K562 (cell line): ENCODE results near the gene SMAD1. TPM values are rescaled to one million over a fixed set of nuclear protein-coding genes. Genes with fewer than 3 reads are reported as not detected.

Experiments used
- ATAC-seq: fragments of 200-7000 bp; cut with Tn5 transposase; 3 replicates; pipeline ENCODE4 v1.9.1; 2020; ENCODE audit warnings: moderate library complexity
- BruUV-seq: library from RNA; stranded (reverse); fragments of 400-500 nt; replicated peaks from 2 replicates; lab custom pipeline; 2021; lab: Mats Ljungman, UMichigan
- CTCF ChIA-PET: fragments of 300-600 bp; formaldehyde crosslinking; extraction: SDS; loops from one replicate; lab custom pipeline; 2021; ENCODE audit warnings: low intra/inter-chr PET ratio; lab: Yijun Ruan, JAX
- POLR2A ChIA-PET: fragments of 300-600, 350-650 bp; sonication (Branson Sonifier 250); formaldehyde crosslinking; extraction: SDS; loops from one replicate; lab custom pipeline; 2021; ENCODE audit warnings: antibody characterized with exemption, inconsistent platforms; lab: Yijun Ruan, JAX
- DNase-seq, 4 experiments: peaks; one replicate each; pipeline versions ENCODE4 v3.0.0 to v3.0.0-alpha.2; 2011 to 2018; ENCODE audit warnings: low spot score in 3 of 4, mixed read lengths in 3 of 4; ENCODE audit errors: extremely low read depth in 1 of 4
- FAIRE-seq: peaks from 2 replicates; lab custom pipeline; 2011; peaks lifted over from hg19 to GRCh38; lab: Jason Lieb, UNC
- H2AFZ ChIP-seq: 2 replicates; pipeline ENCODE4 v1.6.0; 2011; ENCODE audit warnings: low read depth, low read length, control low read depth, inconsistent platforms
- H3K27ac ChIP-seq: fragments of 200-600 bp; 3 replicates; pipeline ENCODE4 v1.8.0; 2011; ENCODE audit warnings: low read depth, mild to moderate bottlenecking, control low read depth, inconsistent platforms, low read length, moderate library complexity, mixed read lengths; ENCODE audit errors: extremely low read depth
- H3K27me3 ChIP-seq, 2 experiments: fragments of 300-600 bp in 1 of 2; 2 replicates in 1 of 2; 3 replicates in 1 of 2; pipeline versions ENCODE4 v1.6.0 to v1.8.0; 2011; ENCODE audit warnings: inconsistent platforms in 2 of 2, low read length in 2 of 2, mild to moderate bottlenecking in 1 of 2, mixed read lengths in 1 of 2, moderate library complexity in 1 of 2; ENCODE audit not compliant: control insufficient read depth in 2 of 2, insufficient read depth in 2 of 2
- H3K36me3 ChIP-seq: fragments of 300-600 bp; 3 replicates; pipeline ENCODE4 v1.8.0; 2011; ENCODE audit warnings: mild to moderate bottlenecking, low read length, inconsistent platforms; ENCODE audit not compliant: control insufficient read depth, insufficient read depth
- H3K4me1 ChIP-seq, 2 experiments: fragments of 200-600 bp in 1 of 2; replicated peaks in 1 of 2; 2 replicates in 1 of 2; 3 replicates in 1 of 2; pipeline versions ENCODE4 v1.5.1 to v1.8.0; 2011; ENCODE audit warnings: inconsistent platforms in 2 of 2, low read length in 2 of 2, mild to moderate bottlenecking in 1 of 2, mixed read lengths in 1 of 2, moderate library complexity in 1 of 2; ENCODE audit not compliant: control insufficient read depth in 2 of 2, insufficient read depth in 2 of 2
- H3K4me2 ChIP-seq: 2 replicates; pipeline ENCODE4 v1.6.1; 2011; ENCODE audit warnings: low read length, control low read depth, inconsistent platforms, mixed read lengths; ENCODE audit not compliant: insufficient read depth
- H3K4me3 ChIP-seq: fragments of 200-600 bp; sonication (generic), shearing (Covaris generic); 2 replicates; pipeline ENCODE4 v1.5.1; 2016; ENCODE audit warnings: control low read depth, inconsistent platforms
- H3K79me2 ChIP-seq: fragments of 200-600 bp; 3 replicates; pipeline ENCODE4 v1.8.0; 2011; ENCODE audit warnings: low read length, inconsistent platforms; ENCODE audit not compliant: control insufficient read depth, insufficient read depth
- H3K9ac ChIP-seq, 2 experiments: 2 replicates each; pipeline versions ENCODE4 v1.6.0 to v1.6.1; 2011; ENCODE audit warnings: low read depth in 2 of 2, low read length in 2 of 2, control low read depth in 1 of 2, inconsistent platforms in 1 of 2, mild to moderate bottlenecking in 1 of 2, mixed read lengths in 1 of 2; ENCODE audit not compliant: insufficient read depth in 1 of 2
- H3K9me1 ChIP-seq: one replicate; pipeline ENCODE4 v1.6.0; 2011; ENCODE audit warnings: inconsistent platforms, mild to moderate bottlenecking, low read length, moderate library complexity; ENCODE audit not compliant: control insufficient read depth, insufficient read depth
- H3K9me3 ChIP-seq: replicated peaks from 2 replicates; pipeline ENCODE4 v1.5.1; 2011; ENCODE audit warnings: low read depth, low read length, inconsistent platforms; ENCODE audit not compliant: control insufficient read depth, insufficient read depth
- H4K20me1 ChIP-seq: replicated peaks from 2 replicates; pipeline ENCODE4 v1.6.1; 2011; ENCODE audit warnings: low read length, inconsistent platforms, mixed read lengths; ENCODE audit not compliant: control insufficient read depth, insufficient read depth
- BRD4 ChIP-seq: fragments of 200-600 bp; sonication (generic); IDR thresholded peaks from 2 replicates; pipeline ENCODE4 v1.6.1; 2017; ENCODE audit warnings: inconsistent platforms
- ELF4 ChIP-seq: fragments of 450-650 bp; formaldehyde crosslinking; IDR thresholded peaks from 2 replicates; pipeline ENCODE4 v1.4.0; 2022; ENCODE audit warnings: missing genetic modification characterization
- ETS2 ChIP-seq: IDR thresholded peaks from 2 replicates; pipeline ENCODE4 v1.6.1; 2016; ENCODE audit warnings: borderline replicate concordance, missing genetic modification characterization, mild to moderate bottlenecking, moderate library complexity, missing compliant biosample characterization; ENCODE audit not compliant: poor library complexity, severe bottlenecking
- HMGN3 ChIP-seq: IDR thresholded peaks from 2 replicates; pipeline ENCODE4 v1.6.1; 2011; ENCODE audit warnings: borderline replicate concordance, low read depth, mild to moderate bottlenecking, mixed read lengths, low read length; ENCODE audit not compliant: insufficient read length; ENCODE audit errors: extremely low read depth
- L3MBTL2 ChIP-seq: fragments of 450-650 bp; IDR thresholded peaks from 2 replicates; pipeline ENCODE4 v1.6.1; 2016; ENCODE audit warnings: mild to moderate bottlenecking, moderate library complexity
- MAFF ChIP-seq: IDR thresholded peaks from 2 replicates; pipeline ENCODE4 v1.6.1; 2012; ENCODE audit warnings: low read length, improper control_type of control experiment
- MYC ChIP-seq, 2 experiments: fragments of 250-450 bp in 1 of 2; sonication (Bioruptor Pico) in 1 of 2; IDR thresholded peaks; 2 replicates each; pipeline versions ENCODE4 v1.5.1 to v1.6.1; 2012 to 2021; ENCODE audit warnings: low read depth in 2 of 2, borderline replicate concordance in 1 of 2, improper control_type of control experiment in 1 of 2, low read length in 1 of 2, mild to moderate bottlenecking in 1 of 2, moderate library complexity in 1 of 2
- NR3C1 ChIP-seq: sonication (generic); formaldehyde crosslinking; IDR thresholded peaks from 2 replicates; pipeline ENCODE4 v1.8.1; 2022; ENCODE audit warnings: missing genetic modification reagents
- NRF1 ChIP-seq, 2 experiments: fragments of 450-650 bp; IDR thresholded peaks in 1 of 2; conservative IDR thresholded peaks in 1 of 2; 2 replicates each; pipeline ENCODE4 v1.6.1; 2014; ENCODE audit warnings: mild to moderate bottlenecking in 2 of 2
- PHB2 ChIP-seq: fragments of 450-650 bp; IDR thresholded peaks from 2 replicates; pipeline ENCODE4 v1.6.1; 2017; ENCODE audit warnings: low read depth
- PHF21A ChIP-seq: fragments of 450-650 bp; IDR thresholded peaks from 2 replicates; pipeline ENCODE4 v1.6.1; 2017; ENCODE audit warnings: low read depth, borderline replicate concordance
- SIRT6 ChIP-seq: IDR thresholded peaks from one replicate; pipeline ENCODE4 v1.6.1; 2012; ENCODE audit warnings: low read depth, mild to moderate bottlenecking, control low read depth, inconsistent platforms, low read length, moderate library complexity
- SMAD4 ChIP-seq: fragments of 250-450 bp; sonication (Bioruptor Pico); conservative IDR thresholded peaks from 2 replicates; pipeline ENCODE4 v1.8.0; 2021; ENCODE audit warnings: inconsistent platforms, mild to moderate bottlenecking, moderate library complexity
- ZFP36 ChIP-seq: fragments of 150-350 bp; IDR thresholded peaks from 2 replicates; pipeline ENCODE4 v1.6.1; 2018; ENCODE audit warnings: low read length, low read depth; ENCODE audit not compliant: partially characterized antibody
- ZNF232 ChIP-seq: sonication (generic); formaldehyde crosslinking; IDR thresholded peaks from 2 replicates; pipeline ENCODE4 v1.8.0; 2022; ENCODE audit warnings: mild to moderate bottlenecking, missing genetic modification reagents
- ZNF696 ChIP-seq: fragments of 250-450 bp; sonication (Bioruptor Pico); conservative IDR thresholded peaks from 2 replicates; pipeline ENCODE4 v1.4.0; 2020; ENCODE audit warnings: mild to moderate bottlenecking, moderate library complexity
- ZSCAN32 ChIP-seq: fragments of 450-650 bp; formaldehyde crosslinking; IDR thresholded peaks from 2 replicates; pipeline ENCODE4 v1.4.0; 2020; ENCODE audit warnings: mild to moderate bottlenecking, moderate library complexity
- WGBS: fragments of 100-300 bp; shearing (Covaris generic); methylation state at CpG from one replicate; pipeline ENCODE4 v1.1.6; 2016; ENCODE audit warnings: low coverage, mixed read lengths; ENCODE audit not compliant: insufficient coverage; ENCODE audit errors: missing lambda C conversion rate; 5-methylcytosine and 5-hydroxymethylcytosine counted together
- in situ Hi-C: fragments of 300-500 bp; cut with MboI; formaldehyde crosslinking; loops from 4 replicates; pipeline ENCODE4 v1.15.0; 2018; ENCODE audit warnings: inconsistent platforms, mixed read lengths
- intact Hi-C: fragments of 100-400 bp; cut with micrococcal nuclease; formaldehyde crosslinking; loops from 2 replicates; pipeline ENCODE4 v1.14.2; 2022
- polyA plus RNA-seq, 8 experiments: library from polyadenylated mRNA; depleted of rRNA in 4 of 8; stranded (reverse) in 5 of 8; unstranded in 3 of 8; fragments of >200 nt; fragmentation: Nextera tagmentation in 2 of 8; fragmentation: Illumina TruSeq in 1 of 8; extraction: Ambion mirVana in 2 of 8; extraction: Trizol in 1 of 8; gene quantifications; 2 replicates each; pipeline versions ENCODE4 v1.2.1 to v1.2.3, GENCODE V29; 2011 to 2014; ENCODE audit warnings: inconsistent platforms in 1 of 8, missing spikeins in 1 of 8
- total RNA-seq, 7 experiments: library from RNA; depleted of rRNA in 6 of 7; stranded (reverse); fragments of >200 nt in 6 of 7; fragmentation: Illumina TruSeq in 2 of 7; extraction: Trizol in 2 of 7; gene quantifications; 2 replicates each; pipeline versions ENCODE4 v1.2.1 to v1.2.3, GENCODE V29; 2011 to 2021; ENCODE audit warnings: low replicate concordance in 1 of 7
- TF ChIP-seq, protein P1 (sequence below), 2 experiments: fragments of 150-350 bp in 1 of 2; IDR thresholded peaks; 2 replicates each; pipeline ENCODE4 v1.6.1; 2012 to 2016; ENCODE audit warnings: low read depth in 2 of 2, low read length in 2 of 2, mild to moderate bottlenecking in 1 of 2, moderate library complexity in 1 of 2

Gene SMAD1
- total and polyA plus RNA-seq, 9 of the 15 experiments (the other 6 are each of a cell fraction or from before 2014, with no cell fraction given) = 0.05 to 0.54 (median 0.21) TPM; not detected in 3

DNA sequence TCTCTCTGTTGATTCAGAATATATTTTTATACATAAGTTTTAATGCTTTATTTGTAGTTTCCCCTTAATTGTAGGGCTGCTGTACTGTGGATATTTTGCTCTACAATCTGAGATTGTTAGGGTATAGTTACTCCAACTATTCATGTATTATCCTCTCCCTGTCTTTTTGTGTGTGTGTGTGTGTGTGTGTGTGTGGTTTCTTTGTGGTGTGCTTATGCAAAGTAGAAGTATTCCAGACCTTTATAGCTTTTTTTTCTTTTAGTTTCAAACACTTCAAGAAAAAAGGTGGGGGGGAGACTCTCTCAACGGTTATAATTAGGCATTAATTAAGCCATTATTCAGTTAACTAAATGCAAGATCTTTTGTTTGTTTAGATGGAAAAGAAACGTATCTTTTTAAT is 6.7 kb downstream of the SMAD1 start:
- Histone ChIP-seq H3K27ac (no peak overlapping the region), H3K9me1 (no peaks in the 10 kb centered on the region), H3K27me3 (peaks cover 3 to 6% of the 10 kb centered on the region in 2 experiments; a peak in 2 of 5 replicates), H3K36me3 (no peaks in the 10 kb centered on the region), H3K4me2 (no peak overlapping the region), H3K9ac (no peak overlapping the region), H3K4me1 (no peaks in the 10 kb centered on the region), H3K79me2 (no peaks in the 10 kb centered on the region), H2AFZ (no peak overlapping the region), H3K4me3 (no peak overlapping the region), H4K20me1 (no peaks in the 10 kb centered on the region), H3K9me3 (no peaks in the 10 kb centered on the region)
- no peak for DNase-seq
- in situ Hi-C loops = no loop called here
- no TSS peak for BruUV-seq
- 0% methylated on average over 2 of the region's 2 CpGs for WGBS
- POLR2A ChIA-PET = no interaction called here
- no peak for FAIRE-seq
- intact Hi-C loops = no loop called here
- CTCF ChIA-PET = no interaction called here
- no peak for ATAC-seq
- TF ChIP-seq ETS2 (tag) (no peak), NR3C1 (CRISPR knock-in tag) (no peak), ZNF232 (CRISPR knock-in tag) (no peak), PHB2 (no peak), ELF4 (CRISPR knock-in tag) (no peak), SMAD4 (CRISPR knock-in tag) (no peak), PHF21A (no peak), MYC (IDR thresholded peaks at IDR 0.05; ENCODE audit: low read depth, low read length) (no peak), MYC (CRISPR knock-in tag; IDR thresholded peaks at IDR 0.05; ENCODE audit: borderline replicate concordance, low read depth) (no peak), HMGN3 (no peak), MAFF (no peak), BRD4 (no peak), L3MBTL2 (no peak), ZNF696 (no peak), ZFP36 (no peak), SIRT6 (no peak), ZSCAN32 (CRISPR knock-in tag) (no peak), NRF1 (conservative IDR thresholded peaks at IDR 0.05 in 1 of 2, IDR thresholded peaks at IDR 0.05 in 1 of 2) (no peak)
- TF ChIP-seq, protein P1, sequence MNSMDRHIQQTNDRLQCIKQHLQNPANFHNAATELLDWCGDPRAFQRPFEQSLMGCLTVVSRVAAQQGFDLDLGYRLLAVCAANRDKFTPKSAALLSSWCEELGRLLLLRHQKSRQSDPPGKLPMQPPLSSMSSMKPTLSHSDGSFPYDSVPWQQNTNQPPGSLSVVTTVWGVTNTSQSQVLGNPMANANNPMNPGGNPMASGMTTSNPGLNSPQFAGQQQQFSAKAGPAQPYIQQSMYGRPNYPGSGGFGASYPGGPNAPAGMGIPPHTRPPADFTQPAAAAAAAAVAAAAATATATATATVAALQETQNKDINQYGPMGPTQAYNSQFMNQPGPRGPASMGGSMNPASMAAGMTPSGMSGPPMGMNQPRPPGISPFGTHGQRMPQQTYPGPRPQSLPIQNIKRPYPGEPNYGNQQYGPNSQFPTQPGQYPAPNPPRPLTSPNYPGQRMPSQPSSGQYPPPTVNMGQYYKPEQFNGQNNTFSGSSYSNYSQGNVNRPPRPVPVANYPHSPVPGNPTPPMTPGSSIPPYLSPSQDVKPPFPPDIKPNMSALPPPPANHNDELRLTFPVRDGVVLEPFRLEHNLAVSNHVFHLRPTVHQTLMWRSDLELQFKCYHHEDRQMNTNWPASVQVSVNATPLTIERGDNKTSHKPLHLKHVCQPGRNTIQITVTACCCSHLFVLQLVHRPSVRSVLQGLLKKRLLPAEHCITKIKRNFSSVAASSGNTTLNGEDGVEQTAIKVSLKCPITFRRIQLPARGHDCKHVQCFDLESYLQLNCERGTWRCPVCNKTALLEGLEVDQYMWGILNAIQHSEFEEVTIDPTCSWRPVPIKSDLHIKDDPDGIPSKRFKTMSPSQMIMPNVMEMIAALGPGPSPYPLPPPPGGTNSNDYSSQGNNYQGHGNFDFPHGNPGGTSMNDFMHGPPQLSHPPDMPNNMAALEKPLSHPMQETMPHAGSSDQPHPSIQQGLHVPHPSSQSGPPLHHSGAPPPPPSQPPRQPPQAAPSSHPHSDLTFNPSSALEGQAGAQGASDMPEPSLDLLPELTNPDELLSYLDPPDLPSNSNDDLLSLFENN (IDR thresholded peaks at IDR 0.05; ENCODE audit: low read depth in 2 of 2, low read length in 2 of 2) = no peak
